ENCODE data around the gene DIAPH2.
"Not testable (repeated sequence)": the region's sequence is repeated elsewhere in the genome, so short reads cannot be mapped to it uniquely, and the experiment has no call there.

Gene DIAPH2

GRCh38 chrX:97401586-97402136 is 717.0 kb downstream of the DIAPH2 start:
- no peaks in the 10 kb centered on the region for H3K36me3 Mint-ChIP-seq
- no peak for DNase-seq
- CTCF ChIA-PET, result no interaction called here
- H3K27ac Mint-ChIP-seq, result no peak overlapping the region
- no peak overlapping the region for H3K4me3 Mint-ChIP-seq
- H3K27me3 Mint-ChIP-seq, result no peaks in the 10 kb centered on the region
- H3K4me1 Mint-ChIP-seq, result peaks cover 47% of the 10 kb centered on the region
- no peaks in the 10 kb centered on the region for H3K9me3 Mint-ChIP-seq

GRCh38 chrX:97402333-97402732 is 717.7 kb downstream of the DIAPH2 start:
- no peaks in the 10 kb centered on the region for H3K36me3 Mint-ChIP-seq
- no peak overlapping the region for H3K4me3 Mint-ChIP-seq
- CTCF ChIA-PET, result no interaction called here
- DNase-seq, result no peak
- no peak overlapping the region for H3K27ac Mint-ChIP-seq
- H3K4me1 Mint-ChIP-seq, result peaks cover 46% of the 10 kb centered on the region
- no peaks in the 10 kb centered on the region for H3K9me3 Mint-ChIP-seq
- H3K27me3 Mint-ChIP-seq, result no peaks in the 10 kb centered on the region

- Mint-ChIP-seq H3K27ac (no peak overlapping the region), H3K4me1 (peaks cover 40% of the 10 kb centered on the region), H3K9me3 (no peaks in the 10 kb centered on the region), H3K27me3 (no peaks in the 10 kb centered on the region), H3K4me3 (no peak overlapping the region), H3K36me3 (no peaks in the 10 kb centered on the region)
- CTCF ChIA-PET, result no interaction called here
- DNase-seq, result no peak
These were observed 718.3 kb downstream of the DIAPH2 start for GRCh38 chrX:97402903-97403302.

- Mint-ChIP-seq H3K27ac (no peak overlapping the region), H3K9me3 (peaks cover 7% of the 10 kb centered on the region), H3K4me1 (peaks cover 21% of the 10 kb centered on the region), H3K4me3 (no peak overlapping the region), H3K27me3 (no peaks in the 10 kb centered on the region), H3K36me3 (peaks cover 5% of the 10 kb centered on the region)
- CTCF ChIA-PET, result no interaction called here
- DNase-seq, result no peak
These were observed 720.5 kb downstream of the DIAPH2 start for GRCh38 chrX:97405031-97405660.

- H3K4me3 Mint-ChIP-seq, H3K36me3 Mint-ChIP-seq, CTCF ChIA-PET, H3K27ac Mint-ChIP-seq, H3K4me1 Mint-ChIP-seq, DNase-seq, H3K27me3 Mint-ChIP-seq: not testable (repeated sequence)
- peaks cover 14% of the 10 kb centered on the region for H3K9me3 Mint-ChIP-seq
These were observed 725.2 kb downstream of the DIAPH2 start for GRCh38 chrX:97409632-97410415.

- Mint-ChIP-seq H3K9me3 (peaks cover 3% of the 10 kb centered on the region), H3K27me3 (no peaks in the 10 kb centered on the region), H3K4me1 (no peaks in the 10 kb centered on the region), H3K27ac (no peak overlapping the region), H3K4me3 (no peak overlapping the region), H3K36me3 (peaks cover 1% of the 10 kb centered on the region)
- DNase-seq, result no peak
- CTCF ChIA-PET, result no interaction called here
These were observed 731.8 kb downstream of the DIAPH2 start for GRCh38 chrX:97416461-97416860.

GRCh38 chrX:97429101-97429500 is 744.5 kb downstream of the DIAPH2 start:
- DNase-seq, result no peak
- Mint-ChIP-seq H3K36me3 (peaks cover 2% of the 10 kb centered on the region), H3K27ac (no peak overlapping the region), H3K4me3 (no peak overlapping the region), H3K4me1 (no peaks in the 10 kb centered on the region), H3K9me3 (no peaks in the 10 kb centered on the region), H3K27me3 (no peaks in the 10 kb centered on the region)
- CTCF ChIA-PET, result no interaction called here

GRCh38 chrX:97431281-97431680 is 746.6 kb downstream of the DIAPH2 start:
- H3K27ac Mint-ChIP-seq, result no peak overlapping the region
- no peak overlapping the region for H3K4me3 Mint-ChIP-seq
- H3K9me3 Mint-ChIP-seq, result no peaks in the 10 kb centered on the region
- H3K36me3 Mint-ChIP-seq, result peaks cover 2% of the 10 kb centered on the region
- CTCF ChIA-PET, result no interaction called here
- DNase-seq, result no peak
- no peaks in the 10 kb centered on the region for H3K4me1 Mint-ChIP-seq
- H3K27me3 Mint-ChIP-seq, result no peaks in the 10 kb centered on the region

GRCh38 chrX:97446298-97446882 is 761.7 kb downstream of the DIAPH2 start:
- CTCF ChIA-PET, result interaction anchor here (0.6 kb wide), 1 partner anchor 24 kb away, joined by 3 read pairs; no protein-coding TSS in a partner anchor
- Mint-ChIP-seq H3K27me3 (no peaks in the 10 kb centered on the region), H3K36me3 (no peaks in the 10 kb centered on the region), H3K4me3 (no peak overlapping the region), H3K27ac (no peak overlapping the region), H3K4me1 (no peaks in the 10 kb centered on the region), H3K9me3 (no peaks in the 10 kb centered on the region)
- no peak for DNase-seq

GRCh38 chrX:97447306-97447705 is 762.7 kb downstream of the DIAPH2 start:
- H3K4me3 Mint-ChIP-seq, result no peak overlapping the region
- no peaks in the 10 kb centered on the region for H3K4me1 Mint-ChIP-seq
- no peaks in the 10 kb centered on the region for H3K36me3 Mint-ChIP-seq
- H3K9me3 Mint-ChIP-seq, result no peaks in the 10 kb centered on the region
- no peak for DNase-seq
- CTCF ChIA-PET, result interaction anchor here (0.6 kb wide), 1 partner anchor 25 kb away, joined by 3 read pairs; no protein-coding TSS in a partner anchor
- H3K27ac Mint-ChIP-seq, result no peak overlapping the region
- H3K27me3 Mint-ChIP-seq, result no peaks in the 10 kb centered on the region

GRCh38 chrX:97452283-97452682 is 767.6 kb downstream of the DIAPH2 start:
- CTCF ChIA-PET, result no interaction called here
- H3K36me3 Mint-ChIP-seq, result no peaks in the 10 kb centered on the region
- H3K4me1 Mint-ChIP-seq, result no peaks in the 10 kb centered on the region
- no peaks in the 10 kb centered on the region for H3K9me3 Mint-ChIP-seq
- DNase-seq, result no peak
- no peak overlapping the region for H3K4me3 Mint-ChIP-seq
- no peak overlapping the region for H3K27ac Mint-ChIP-seq
- no peaks in the 10 kb centered on the region for H3K27me3 Mint-ChIP-seq

GRCh38 chrX:97461763-97462162 is 777.1 kb downstream of the DIAPH2 start:
- H3K4me3 Mint-ChIP-seq, result no peak overlapping the region
- CTCF ChIA-PET, result no interaction called here
- H3K27ac Mint-ChIP-seq, result no peak overlapping the region
- no peaks in the 10 kb centered on the region for H3K9me3 Mint-ChIP-seq
- no peaks in the 10 kb centered on the region for H3K36me3 Mint-ChIP-seq
- DNase-seq, result no peak
- no peaks in the 10 kb centered on the region for H3K4me1 Mint-ChIP-seq
- H3K27me3 Mint-ChIP-seq, result no peaks in the 10 kb centered on the region

GRCh38 chrX:97471071-97471470 is 786.4 kb downstream of the DIAPH2 start:
- Mint-ChIP-seq H3K9me3 (no peaks in the 10 kb centered on the region), H3K27me3 (no peaks in the 10 kb centered on the region), H3K27ac (no peak overlapping the region), H3K4me1 (peaks cover 4% of the 10 kb centered on the region), H3K4me3 (no peak overlapping the region), H3K36me3 (no peaks in the 10 kb centered on the region)
- CTCF ChIA-PET, result no interaction called here
- no peak for DNase-seq

- Mint-ChIP-seq H3K27ac (no peak overlapping the region), H3K4me3 (no peak overlapping the region), H3K9me3 (no peaks in the 10 kb centered on the region), H3K4me1 (peaks cover 4% of the 10 kb centered on the region), H3K27me3 (no peaks in the 10 kb centered on the region), H3K36me3 (no peaks in the 10 kb centered on the region)
- CTCF ChIA-PET, result no interaction called here
- no peak for DNase-seq
These were observed 790.3 kb downstream of the DIAPH2 start for GRCh38 chrX:97474933-97475332.

All from activated naive CD4-positive, alpha-beta T cell treated with anti-CD3 and anti-CD28 coated beads, Interleukin-2, amount 10 ng/mL, durations not matched to agents 7 days and 5 days (primary cell).